Stimulated activated CD8-positive, alpha-beta memory T cell treated with anti-CD3 and anti-CD28 coated beads, Interleukin-4, amount 100 ng/mL, for 4 hours (primary cell): ENCODE results near the gene OGFOD3.
"Not testable (repeated sequence)": the region's sequence is repeated elsewhere in the genome, so short reads cannot be mapped to it uniquely, and the experiment has no call there.

Experiments used
- DNase-seq, 2 donors: peaks; one replicate each; pipeline ENCODE4 v3.0.0-alpha.2; 2020; ENCODE audit warnings: low read depth in 2 of 2, low spot score in 1 of 2

The OGFOD3 gene

DNA sequence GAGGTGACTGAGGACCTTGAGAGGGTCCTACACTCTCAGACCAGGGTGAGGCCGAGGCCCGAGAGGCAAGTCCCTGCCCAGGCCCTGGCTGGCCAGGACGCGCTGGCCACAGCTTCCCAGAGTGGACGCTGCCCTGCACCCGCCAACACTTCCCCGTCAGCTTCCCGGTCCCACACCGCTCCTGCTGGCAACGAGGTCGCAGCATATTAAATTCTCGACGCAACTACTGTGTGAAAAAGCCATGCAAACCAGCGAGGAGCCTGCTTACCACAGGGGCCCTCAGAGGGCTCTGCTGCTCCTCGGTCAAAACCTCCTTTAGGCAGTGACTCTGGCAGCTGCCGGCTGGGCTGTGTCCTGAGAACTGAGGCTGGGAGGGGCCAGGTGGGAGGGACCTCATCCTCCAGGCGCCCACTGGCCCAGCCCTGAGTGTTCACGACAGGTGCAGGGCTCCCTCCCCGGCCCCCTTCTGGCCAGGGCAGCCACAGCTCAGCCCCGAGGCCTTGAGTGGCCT is 61.5 kb downstream of the OGFOD3 start:
- DNase-seq = no peak

DNA sequence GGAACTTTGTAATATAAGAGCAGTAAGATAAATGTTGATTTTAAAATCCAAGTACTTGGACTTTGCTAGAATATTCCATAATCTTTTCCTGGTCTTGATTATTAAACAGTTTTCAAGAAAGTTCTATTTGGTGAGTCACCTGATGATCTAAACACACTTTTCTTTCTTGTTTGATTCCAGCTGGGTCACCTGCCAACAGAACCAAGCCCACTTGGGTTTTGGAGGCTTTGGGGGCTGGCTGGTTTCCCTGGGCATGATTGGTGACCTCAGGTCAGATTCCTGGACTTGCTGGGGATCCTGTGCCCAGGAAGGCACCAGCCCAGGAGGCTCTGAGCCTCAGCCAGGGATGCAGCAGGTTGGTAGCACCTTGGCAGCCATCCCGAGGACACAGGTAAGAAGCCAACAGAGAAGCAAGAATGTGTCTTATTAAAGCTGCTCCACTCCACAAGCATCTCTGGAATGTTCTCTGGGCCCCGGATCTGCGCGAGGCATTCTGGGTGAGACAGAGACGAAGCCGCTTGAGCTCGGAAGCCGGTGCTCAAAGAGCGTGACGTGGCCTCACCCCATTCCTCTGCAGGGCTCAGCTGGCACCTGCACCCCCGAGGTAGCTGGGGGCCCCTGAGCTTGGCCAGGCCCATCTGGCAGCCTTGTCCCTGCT is 62.5 kb downstream of the OGFOD3 start:
- DNase-seq = no peak

DNA sequence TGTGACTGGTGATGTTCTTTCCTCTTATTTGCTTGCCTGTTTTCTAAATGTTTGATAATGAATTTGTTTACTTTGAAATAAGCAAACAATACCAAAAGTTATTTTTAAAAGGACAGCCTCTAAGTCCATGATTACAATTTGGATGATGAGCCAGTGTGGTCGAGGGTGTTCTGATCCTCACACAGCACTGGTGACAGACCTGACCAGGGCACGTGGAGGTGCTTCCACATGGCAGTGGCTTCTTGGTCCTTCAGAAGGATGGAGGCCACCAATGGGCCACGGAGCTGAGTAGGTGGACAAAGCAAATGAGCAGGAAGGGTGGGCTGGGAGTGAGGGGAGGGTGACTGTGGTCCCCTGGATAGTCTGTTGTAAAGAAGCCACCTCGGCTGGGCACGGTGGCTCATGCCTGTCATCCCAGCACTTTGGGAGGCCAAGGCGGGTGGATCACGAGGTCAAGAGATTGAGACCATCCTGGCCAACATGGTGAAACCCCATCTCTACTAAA is 63.5 kb downstream of the OGFOD3 start:
- DNase-seq = no peak

DNA sequence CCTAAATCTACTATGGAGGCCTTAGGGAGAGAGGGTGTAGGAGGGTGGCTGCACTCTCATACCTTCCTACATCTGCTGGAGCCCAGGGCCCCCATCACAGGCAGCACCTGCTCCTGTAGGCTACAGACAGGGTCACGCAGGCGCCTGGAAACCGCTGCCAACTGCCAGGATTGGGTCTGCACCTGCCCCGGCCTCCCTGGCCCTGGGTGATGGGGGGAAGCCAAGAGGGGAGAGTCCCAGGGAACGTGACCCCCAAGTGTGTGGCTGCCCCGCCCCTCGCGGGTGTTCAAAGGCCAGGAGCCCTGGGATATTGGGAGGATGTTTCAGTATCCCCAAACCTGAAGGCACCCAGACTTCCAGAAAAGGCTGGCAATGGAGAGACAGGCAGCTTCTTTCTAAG is 64.9 kb downstream of the OGFOD3 start:
- DNase-seq = no peak

DNA sequence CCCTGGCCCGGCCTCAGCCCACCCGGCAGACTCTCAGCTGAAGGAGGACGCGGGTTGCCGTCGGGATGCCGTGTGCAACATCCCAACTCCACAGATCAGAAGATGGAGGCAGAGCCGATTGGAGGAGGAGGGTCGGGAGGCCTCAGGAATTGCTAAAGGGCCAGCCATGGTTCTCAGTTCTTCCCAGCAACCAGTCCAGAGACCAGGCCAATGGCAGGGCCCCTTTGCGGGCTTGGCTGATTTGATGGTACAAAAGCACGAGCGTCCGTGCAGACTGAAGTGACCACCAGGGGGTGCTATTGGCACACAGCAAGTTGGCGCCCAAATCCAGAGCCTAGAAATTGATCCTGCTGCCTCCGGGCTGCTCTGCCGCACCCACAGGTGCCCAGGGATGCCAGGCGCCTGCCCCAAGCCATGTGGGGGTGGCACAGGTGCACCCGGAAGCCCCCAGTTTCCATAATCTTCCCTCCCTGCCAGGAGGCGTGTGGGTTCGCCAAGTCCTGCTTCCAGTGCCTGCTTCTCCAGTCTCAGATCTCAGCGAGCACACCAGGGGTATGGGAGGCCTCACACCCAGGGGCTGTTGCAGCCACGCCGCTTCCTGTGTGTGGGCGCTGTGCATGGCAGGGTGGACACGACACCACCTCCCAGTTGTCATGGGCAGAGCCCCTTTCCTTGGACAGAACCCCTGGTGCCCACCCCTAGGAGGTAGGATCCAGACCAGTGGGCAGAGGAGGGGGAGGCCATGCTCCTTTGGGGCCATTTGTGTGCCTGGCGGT is 66.5 kb downstream of the OGFOD3 start:
- DNase-seq = peak; percentile 50 to 81

DNA sequence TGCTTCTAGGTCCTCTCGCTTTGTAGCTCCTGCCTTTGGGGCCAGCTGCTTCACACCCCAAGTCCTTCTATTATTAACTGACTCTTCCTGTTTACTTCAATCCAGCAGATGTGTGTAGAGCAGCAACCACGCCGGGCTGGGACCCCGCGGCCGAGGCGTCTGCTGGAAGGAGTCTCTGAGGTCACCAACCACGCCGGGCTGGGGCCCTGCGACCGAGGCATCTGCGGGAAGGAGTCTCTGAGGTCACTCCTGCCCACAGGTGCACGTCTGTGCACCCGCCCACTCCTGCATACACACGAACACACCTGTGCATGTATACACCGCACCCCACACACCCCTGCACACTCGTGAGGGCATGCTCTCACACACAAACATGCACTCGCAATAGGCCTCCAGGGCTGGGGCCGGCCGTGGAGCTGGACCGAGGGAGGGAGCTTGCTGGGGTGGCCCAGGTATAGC is 67.1 kb downstream of the OGFOD3 start:
- no peak for DNase-seq

DNA sequence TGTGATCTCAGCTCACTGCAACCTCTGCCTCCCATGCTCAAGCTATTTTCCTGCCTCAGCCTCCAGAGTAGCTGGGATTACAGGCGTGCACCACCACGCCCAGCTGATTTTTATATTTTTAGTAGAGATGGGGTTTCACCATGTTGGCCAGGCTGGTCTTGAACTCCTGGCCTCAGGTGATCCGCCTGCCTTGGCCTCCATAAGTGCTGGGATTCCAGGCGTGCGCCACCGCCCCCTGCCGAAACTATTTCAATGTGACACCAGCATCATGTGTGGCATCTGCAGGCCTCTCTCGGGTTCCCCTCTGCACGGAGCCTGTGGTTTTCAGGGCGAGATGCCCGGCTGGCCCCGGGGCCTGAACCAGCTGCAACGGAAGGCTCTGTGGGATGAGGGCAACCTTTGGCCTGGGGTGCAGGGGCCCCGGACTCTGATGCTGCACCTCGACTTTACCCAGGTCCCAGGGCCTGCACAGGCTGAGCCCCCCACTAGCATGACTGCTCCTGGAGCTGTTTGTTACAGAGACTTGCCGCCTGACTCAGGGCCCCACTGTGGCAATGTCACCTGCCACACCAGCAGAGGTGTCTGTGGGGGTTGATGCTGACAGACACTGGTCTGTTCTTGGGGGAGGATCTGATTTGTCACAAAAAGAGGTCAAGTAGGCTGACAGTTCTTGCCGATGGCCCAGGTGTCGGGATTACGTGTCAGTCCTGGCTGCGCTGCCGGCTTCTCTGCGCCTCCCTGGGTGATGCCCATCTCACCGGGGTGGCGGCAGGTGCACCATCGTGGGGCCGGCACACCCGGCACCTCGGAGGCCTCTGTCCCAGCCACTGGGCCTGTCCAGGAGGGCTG is 68.0 kb downstream of the OGFOD3 start:
- DNase-seq = no peak

DNA sequence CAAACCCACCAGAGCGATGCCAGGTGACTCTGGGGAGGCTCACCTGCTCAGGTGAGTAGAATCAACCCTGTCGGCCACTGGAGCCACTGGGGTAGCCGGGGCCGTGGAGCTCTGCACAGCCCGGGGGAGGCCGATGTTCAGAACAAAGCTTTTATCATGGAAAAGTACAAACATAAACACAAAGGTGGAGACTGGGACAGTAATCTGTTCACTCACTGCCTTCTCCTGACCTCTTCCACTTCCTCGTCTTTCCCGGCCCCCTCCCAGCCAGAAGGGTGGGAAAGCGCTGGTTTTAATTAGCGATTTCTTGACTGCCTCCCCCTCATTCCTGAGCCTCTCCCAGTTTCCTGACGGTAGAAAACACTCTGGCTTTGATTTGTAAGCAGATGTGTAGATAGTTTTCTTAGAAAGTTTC is 69.1 kb downstream of the OGFOD3 start:
- no peak for DNase-seq

DNA sequence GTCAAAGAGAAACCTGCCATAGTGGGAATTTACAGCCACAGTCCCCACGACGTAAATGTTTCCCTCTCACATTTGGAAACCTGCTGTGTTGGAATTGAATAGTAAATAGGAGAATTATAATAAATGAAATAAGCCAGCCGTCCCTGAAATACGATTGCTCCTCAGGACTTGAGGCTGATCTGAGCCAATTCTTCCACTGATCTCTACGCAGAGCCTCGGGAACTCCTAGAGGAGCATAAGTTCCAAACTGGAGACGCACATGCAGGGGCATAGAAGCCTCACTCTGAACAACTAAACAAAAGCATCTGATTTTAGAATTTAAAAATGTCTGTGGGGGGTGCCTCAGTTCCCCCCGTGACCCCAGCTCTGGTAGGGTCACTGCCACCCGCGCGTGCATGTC is 69.5 kb downstream of the OGFOD3 start:
- DNase-seq = no peak

DNA sequence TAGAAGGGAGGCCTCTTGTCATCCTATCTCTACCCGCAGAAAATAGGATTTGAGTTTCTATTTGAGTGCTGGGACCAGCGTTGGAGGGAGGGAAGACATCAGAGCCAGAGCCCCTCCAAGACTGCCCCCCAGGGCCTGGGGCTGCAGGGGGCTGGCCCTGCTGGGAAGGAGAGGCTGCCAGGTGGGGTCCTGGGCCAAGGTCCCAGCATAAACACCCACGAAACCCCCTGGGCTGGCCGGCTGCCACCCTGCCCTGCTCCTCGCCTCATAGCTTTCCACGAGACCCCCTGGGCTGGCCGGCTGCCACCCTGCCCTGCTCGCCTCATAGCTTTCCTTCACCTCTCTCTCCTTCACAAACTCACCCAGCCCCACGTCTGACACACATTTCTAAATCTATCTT is 70.0 kb downstream of the OGFOD3 start:
- DNase-seq = no peak

DNA sequence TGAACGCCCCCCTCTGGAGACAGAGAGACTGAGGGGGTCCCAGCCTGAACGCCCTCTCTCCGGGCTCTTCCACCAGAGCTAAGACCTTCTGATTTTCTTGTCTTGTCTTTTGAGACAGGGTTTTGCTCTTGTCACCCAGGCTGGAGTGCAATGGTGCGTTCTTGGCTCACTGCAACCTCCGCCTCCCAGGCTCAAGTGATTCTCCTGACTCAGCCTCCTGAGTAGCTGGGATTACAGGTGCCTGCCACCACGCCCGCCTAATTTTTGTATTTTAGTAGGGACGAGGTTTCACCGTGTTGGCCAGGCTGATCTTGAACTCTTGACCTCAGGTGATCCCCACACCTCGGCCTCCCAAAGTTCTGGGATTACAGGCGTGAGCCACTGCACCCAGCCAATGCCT is 70.4 kb downstream of the OGFOD3 start:
- not testable (repeated sequence) for DNase-seq

DNA sequence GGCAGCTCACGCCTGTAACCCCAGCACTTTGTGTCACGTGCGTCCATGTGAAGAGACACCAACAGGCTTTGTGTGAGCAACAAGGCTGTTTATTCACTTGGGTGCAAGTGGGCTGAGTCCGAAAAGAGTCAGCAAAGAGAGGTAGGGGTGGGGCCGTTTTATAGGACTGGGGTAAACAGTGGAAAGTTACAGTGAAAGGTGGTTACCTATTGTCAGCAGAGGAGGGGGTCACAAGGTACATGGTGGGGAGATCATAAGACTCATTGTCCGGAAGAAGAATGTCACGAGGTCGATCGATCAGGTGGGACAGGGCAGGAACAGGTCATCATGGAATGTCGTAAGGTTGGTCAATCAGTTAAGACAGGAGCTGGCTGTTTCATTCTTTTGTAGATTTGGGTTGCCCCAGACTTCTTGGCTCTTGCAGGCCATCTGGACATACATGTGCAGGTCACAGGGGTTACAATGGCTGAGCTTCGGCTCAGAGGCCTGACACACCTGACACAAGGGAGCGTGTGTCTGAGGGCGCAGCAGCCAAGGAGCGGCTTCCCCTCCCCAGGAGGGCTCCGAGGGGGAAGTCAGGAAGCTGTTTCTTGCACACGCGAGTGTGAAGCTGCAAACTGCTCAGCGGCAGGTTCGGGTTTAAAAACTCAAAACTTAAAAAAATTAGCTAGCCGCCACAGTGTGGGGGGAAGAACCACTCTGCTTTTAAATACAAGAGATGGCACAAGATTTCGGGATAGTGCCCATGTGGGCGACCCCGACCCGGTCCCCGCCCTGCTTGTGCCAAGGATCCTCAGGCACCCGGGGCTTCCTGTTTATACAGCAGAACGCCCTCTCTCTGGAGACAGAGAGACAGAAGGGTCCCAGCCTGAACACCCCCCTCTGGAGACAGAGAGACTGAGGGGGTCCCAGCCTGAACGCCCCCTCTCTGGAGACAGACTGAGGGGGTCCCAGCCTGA is 71.8 kb downstream of the OGFOD3 start:
- no peak for DNase-seq

DNA sequence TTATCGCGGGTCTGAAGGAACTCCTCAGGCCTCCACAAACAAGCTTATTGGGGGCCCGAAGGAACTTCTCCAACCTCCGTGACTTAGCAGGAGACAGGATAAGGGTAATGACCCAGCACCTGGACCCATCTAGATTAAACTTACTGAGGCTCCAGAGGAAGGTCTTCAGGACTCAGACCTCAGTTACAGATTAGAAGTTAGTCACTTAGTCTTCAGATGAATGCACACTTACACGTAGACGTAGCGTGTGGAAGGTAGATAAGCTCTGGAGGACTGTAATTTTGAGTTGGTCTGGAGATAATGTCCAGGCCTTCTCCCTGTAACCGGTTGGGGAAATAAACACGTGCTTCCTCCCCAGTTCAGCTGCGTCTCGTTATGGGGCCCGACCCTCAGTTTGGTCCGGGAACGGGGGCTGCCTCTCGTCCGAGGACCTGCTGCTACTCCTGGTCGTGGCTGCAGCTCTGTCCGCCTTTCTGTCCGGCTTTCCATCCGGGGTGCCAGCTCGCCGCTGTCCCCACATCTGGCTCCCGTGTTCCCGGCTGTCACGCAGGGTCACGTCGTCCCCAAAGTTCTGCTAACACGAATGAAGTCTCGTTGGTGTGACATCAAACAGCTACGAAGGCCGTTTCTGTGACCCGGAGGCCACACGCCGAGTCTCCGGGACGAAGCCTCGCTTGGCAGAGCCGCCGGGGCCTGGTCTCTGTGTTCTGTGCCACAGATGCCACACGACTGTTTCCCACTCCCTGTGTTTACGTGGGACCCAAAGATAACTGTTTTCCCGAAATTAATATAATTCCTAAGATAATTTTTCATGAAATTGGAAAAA is 73.0 kb downstream of the OGFOD3 start:
- DNase-seq = no peak

DNA sequence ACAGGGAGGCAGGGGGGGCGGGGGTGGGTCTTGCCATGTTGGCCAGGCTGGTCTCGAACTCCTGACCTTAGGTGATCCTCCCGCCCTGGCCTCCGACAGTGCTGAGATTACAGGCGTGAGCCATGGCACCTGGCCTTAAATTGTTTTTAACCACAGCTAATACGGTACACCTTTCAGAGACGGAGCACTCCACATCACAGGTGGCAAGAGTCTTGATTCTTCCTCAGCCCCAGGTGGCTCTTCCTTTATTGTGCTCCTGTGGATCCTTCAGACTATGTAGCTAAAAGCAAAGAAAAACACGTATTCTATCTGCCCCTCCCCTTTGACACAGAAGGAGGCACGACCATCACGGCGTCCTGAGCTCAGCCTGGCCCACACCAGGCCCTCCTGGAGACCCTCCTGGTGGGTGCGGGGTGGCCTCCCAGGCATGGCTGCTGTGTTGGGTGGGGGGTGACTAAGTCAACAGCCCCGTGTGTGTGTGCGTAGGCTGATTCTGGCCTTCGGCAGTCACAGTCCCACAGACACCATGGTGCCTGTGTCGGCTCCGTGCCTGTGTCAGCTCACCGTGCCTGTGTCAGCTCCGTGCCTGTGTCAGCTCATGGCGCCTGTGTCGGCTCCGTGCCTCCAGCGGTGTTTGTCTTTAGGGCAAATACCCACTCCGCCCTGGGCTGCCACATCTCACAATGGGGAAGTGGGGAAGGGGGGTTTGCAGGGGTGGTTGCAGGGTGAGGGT is 74.0 kb downstream of the OGFOD3 start:
- no peak for DNase-seq

DNA sequence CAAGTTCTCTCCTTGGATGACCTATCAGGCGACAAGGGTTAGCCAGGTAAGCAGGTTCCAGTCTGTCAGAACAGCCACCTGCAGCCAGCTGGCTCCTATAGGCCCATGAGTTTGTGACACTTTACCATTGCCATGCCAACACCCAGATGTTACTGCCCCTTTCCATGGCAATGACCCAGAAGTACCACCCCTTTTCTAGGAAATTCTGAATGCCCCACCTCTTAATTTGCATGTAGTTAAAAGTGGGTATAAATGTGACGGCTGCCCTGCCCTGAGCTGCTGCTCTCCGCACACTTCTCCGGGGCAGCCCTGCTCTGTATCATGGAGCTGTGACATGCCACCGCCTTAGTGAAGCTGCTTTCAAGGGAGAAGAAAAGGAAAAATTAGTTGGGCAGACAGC is 74.8 kb downstream of the OGFOD3 start:
- DNase-seq = no peak

DNA sequence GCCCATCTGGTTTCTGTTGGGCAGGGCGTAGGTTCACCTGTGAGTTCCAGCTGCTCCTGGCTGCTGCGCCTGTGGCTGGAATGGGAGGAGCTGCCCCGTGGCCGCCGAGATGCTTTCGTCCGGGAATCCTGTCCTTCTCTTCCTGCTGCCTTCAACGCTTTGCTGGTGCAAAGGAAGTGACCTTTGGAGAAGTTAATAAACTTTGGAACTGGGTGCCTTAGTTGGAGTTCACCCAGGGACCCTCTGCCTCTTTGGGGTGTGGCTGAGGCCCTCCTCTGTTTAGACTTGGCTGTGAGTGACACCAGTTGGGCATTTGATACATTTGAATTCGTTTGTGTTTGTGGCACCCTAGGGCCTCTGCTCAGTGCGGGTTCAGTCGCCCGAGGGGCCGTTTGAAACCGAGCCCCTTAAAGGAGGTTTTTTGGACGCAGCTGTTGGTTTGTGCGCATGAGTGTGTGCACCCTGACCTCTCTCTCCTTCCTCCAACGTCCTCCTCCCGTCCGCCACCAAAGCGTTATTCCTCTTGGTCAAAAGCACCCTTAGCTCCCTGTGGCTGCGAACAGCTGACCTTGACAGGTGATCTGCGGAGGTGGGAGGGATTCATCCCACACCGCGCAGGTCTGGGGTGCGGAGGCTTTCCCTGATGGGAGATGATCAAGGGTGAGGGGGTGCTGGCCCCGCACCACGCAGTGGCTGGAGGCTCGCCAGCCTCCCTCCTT is 75.9 kb downstream of the OGFOD3 start:
- no peak for DNase-seq

DNA sequence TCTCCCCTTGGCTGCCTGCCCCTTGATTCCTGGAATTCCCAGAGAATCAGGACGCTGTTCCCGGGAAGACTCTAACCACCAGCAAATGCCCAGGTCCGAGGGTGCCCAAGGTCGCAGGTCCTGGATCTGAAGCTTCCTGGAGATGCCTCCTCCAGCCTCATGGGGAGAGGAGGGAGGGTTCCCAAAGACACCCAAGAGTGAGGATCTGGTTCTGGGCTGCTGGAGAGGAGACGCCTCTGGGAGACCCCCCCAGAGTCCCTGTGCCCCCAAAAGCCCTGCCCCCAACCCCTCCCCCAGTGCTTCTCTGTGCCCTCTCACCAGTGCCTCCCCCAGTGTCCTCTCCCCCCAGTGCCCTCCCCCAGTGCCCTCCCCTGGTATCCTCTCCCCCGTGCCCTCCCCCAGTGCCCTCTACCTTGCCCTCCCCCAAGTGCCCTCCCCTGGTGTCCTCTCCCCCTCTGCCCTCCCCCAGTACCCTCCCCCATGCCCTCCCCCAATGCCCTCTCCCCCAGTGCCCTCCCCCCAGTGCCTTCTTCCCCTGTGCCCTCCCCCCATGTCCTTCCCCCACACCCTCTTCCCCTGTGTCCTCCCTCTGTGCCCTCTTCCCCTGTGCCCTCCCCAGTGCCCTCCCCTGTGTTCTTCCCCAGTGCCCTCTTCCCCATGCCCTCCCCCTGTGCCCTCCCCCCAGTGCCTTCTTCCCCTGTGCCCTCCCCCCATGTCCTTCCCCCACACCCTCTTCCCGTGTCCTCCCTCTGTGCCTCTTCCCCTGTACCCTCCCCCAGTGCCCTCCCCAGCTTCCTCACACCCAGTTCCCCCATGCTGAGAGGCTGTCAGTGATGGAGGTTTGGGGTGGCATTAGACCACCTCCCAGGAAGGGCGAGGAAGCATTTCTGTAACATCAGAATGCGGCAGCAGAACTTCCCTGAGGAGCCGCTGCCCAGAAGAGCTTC is 78.5 kb downstream of the OGFOD3 start:
- DNase-seq = no peak
